ENCODE measurements around the gene MYBBP1A. TPM values are rescaled to one million over a fixed set of nuclear protein-coding genes. Genes with fewer than 3 reads are reported as not detected.

The MYBBP1A gene
- total RNA-seq, 4 donors from 2014 or later = 25.4 to 148 (median 81.5) TPM

GRCh38 chr17:4539025-4539424 is 16.2 kb downstream of the MYBBP1A start:
- DNase-seq = no peak

GRCh38 chr17:4538236-4539002 is 16.8 kb downstream of the MYBBP1A start:
- intact Hi-C loops (cut with DNase I; ENCODE audit: low total_unique reads) = no loop called here
- no peak for TF ChIP-seq POLR2A (IDR thresholded peaks at IDR 0.05)
- TF ChIP-seq CTCF (IDR thresholded peaks at IDR 0.05) = no peak
- no peak for TF ChIP-seq POLR2AphosphoS5 (IDR thresholded peaks at IDR 0.05)
- no peak for TF ChIP-seq EP300 (IDR thresholded peaks at IDR 0.05; ENCODE audit: low read depth)
- peaks cover 6 to 39% (median 24%) of the 10 kb centered on the region in 4 donors for H3K4me1 ChIP-seq
- in situ Hi-C loops (cut with MboI; ENCODE audit: low pct_ligation_motif_present in 1 of 4, low pct_unique_long_range_greater_than_20kb in 1 of 4, low sequenced_read_pairs in 3 of 4) = no loop called here
- H3K9me3 ChIP-seq = no peaks in the 10 kb centered on the region
- 87% methylated on average over 10 of the region's 13 CpGs; no CpG with 5 or more reads in 1 of the 2 donors for WGBS, 2 donors (ENCODE audit: low coverage in 1 of 2)
- DNase-seq = no peak
- peaks cover 0 to 25% (median 10%) of the 10 kb centered on the region in 4 donors for H3K36me3 ChIP-seq
- peak overlapping the region in 3 of 4 donors; percentile 30 to 47 (median 35) for H3K27ac ChIP-seq
- no peak overlapping the region for H3K4me3 ChIP-seq
- peaks cover 19% of the 10 kb centered on the region for H3K27me3 ChIP-seq

More at GRCh38 chr17:4539025-4539424, 16.2 kb downstream of the MYBBP1A start:
- no peak for TF ChIP-seq POLR2AphosphoS5 (IDR thresholded peaks at IDR 0.05)
- TF ChIP-seq EP300 (IDR thresholded peaks at IDR 0.05; ENCODE audit: low read depth) = no peak
- no peak for TF ChIP-seq CTCF (IDR thresholded peaks at IDR 0.05)
- no peak for TF ChIP-seq POLR2A (IDR thresholded peaks at IDR 0.05)
- H3K4me1 ChIP-seq = peaks cover 6 to 34% (median 21%) of the 10 kb centered on the region in 4 donors
- in situ Hi-C loops (cut with MboI; ENCODE audit: low pct_ligation_motif_present in 1 of 4, low pct_unique_long_range_greater_than_20kb in 1 of 4, low sequenced_read_pairs in 3 of 4) = no loop called here
- peaks cover 0 to 25% (median 10%) of the 10 kb centered on the region in 4 donors for H3K36me3 ChIP-seq
- 85% methylated on average over 7 of the region's 8 CpGs; no CpG with 5 or more reads in 1 of the 2 donors for WGBS, 2 donors (ENCODE audit: low coverage in 1 of 2)
- peaks cover 14% of the 10 kb centered on the region for H3K27me3 ChIP-seq
- H3K27ac ChIP-seq = no peak overlapping the region
- H3K9me3 ChIP-seq = no peaks in the 10 kb centered on the region
- intact Hi-C loops (cut with DNase I; ENCODE audit: low total_unique reads) = no loop called here
- no peak overlapping the region for H3K4me3 ChIP-seq

- no peaks in the 10 kb centered on the region for H3K9me3 ChIP-seq
- TF ChIP-seq POLR2AphosphoS5 (IDR thresholded peaks at IDR 0.05) (no peak), CTCF (IDR thresholded peaks at IDR 0.05) (no peak), EP300 (IDR thresholded peaks at IDR 0.05; ENCODE audit: low read depth) (no peak), POLR2A (IDR thresholded peaks at IDR 0.05) (no peak)
- peaks cover 6 to 39% (median 24%) of the 10 kb centered on the region in 4 donors for H3K4me1 ChIP-seq
- H3K27me3 ChIP-seq = peaks cover 19% of the 10 kb centered on the region
- WGBS, 2 donors (ENCODE audit: low coverage in 1 of 2) = 75% methylated on average over 11 of the region's 19 CpGs; no CpG with 5 or more reads in 1 of the 2 donors
- no peak for DNase-seq
- intact Hi-C loops (cut with DNase I; ENCODE audit: low total_unique reads) = no loop called here
- peaks cover 0 to 25% (median 9%) of the 10 kb centered on the region in 4 donors for H3K36me3 ChIP-seq
- peak overlapping the region; percentile 27 to 47 (median 32) for H3K27ac ChIP-seq
- in situ Hi-C loops (cut with MboI; ENCODE audit: low pct_ligation_motif_present in 1 of 4, low pct_unique_long_range_greater_than_20kb in 1 of 4, low sequenced_read_pairs in 3 of 4) = no loop called here
- H3K4me3 ChIP-seq = no peak overlapping the region
These were observed 17.5 kb downstream of the MYBBP1A start for GRCh38 chr17:4537451-4538235.
